Measurements from ENCODE around the gene FKBP2.

FKBP2 gene

GRCh38 chr11:64251753-64252002 is 10.8 kb downstream of the FKBP2 start:
- DNase-seq = no peak
- no peak for ATAC-seq (replicated peaks)

GRCh38 chr11:64252003-64252872 is 11.3 kb downstream of the FKBP2 start:
- Mint-ChIP-seq H3K27ac (peak overlapping the region in 1 of 2 donors; percentile 86), H3K36me3 (ENCODE audit: insufficient read depth) (peaks cover 18% of the 10 kb centered on the region), H3K27me3 (no peaks in the 10 kb centered on the region), H3K4me3 (peak overlapping the region; percentile 91 to 94), H3K9me3 (no peaks in the 10 kb centered on the region), H3K4me1 (ENCODE audit: low read depth in 2 of 2) (peaks cover 7 to 22% of the 10 kb centered on the region in 2 donors)
- ATAC-seq (replicated peaks) (no peak), DNase-seq (no peak)

More at GRCh38 chr11:64251753-64252002, 10.8 kb downstream of the FKBP2 start:
- H3K36me3 Mint-ChIP-seq (ENCODE audit: insufficient read depth) = peaks cover 18% of the 10 kb centered on the region
- H3K4me3 Mint-ChIP-seq = peak overlapping the region; percentile 91 to 94
- H3K27me3 Mint-ChIP-seq = no peaks in the 10 kb centered on the region
- peak overlapping the region in 1 of 2 donors; percentile 86 for H3K27ac Mint-ChIP-seq
- H3K4me1 Mint-ChIP-seq (ENCODE audit: low read depth in 2 of 2) = peaks cover 7 to 26% of the 10 kb centered on the region in 2 donors
- no peaks in the 10 kb centered on the region for H3K9me3 Mint-ChIP-seq

- no peak for ATAC-seq (replicated peaks)
- Mint-ChIP-seq H3K9me3 (no peaks in the 10 kb centered on the region), H3K4me3 (peak overlapping the region; percentile 91 to 94)
Observed at GRCh38 chr11:64253043-64253442, 12.1 kb downstream of the FKBP2 start.

GRCh38 chr11:64253481-64253880 is 12.6 kb downstream of the FKBP2 start:
- no peak for DNase-seq
- no peaks in the 10 kb centered on the region for H3K27me3 Mint-ChIP-seq
- no peaks in the 10 kb centered on the region for H3K9me3 Mint-ChIP-seq
- H3K27ac Mint-ChIP-seq = peak overlapping the region in 1 of 2 donors; percentile 41
- no peak overlapping the region for H3K4me3 Mint-ChIP-seq
- H3K36me3 Mint-ChIP-seq (ENCODE audit: insufficient read depth) = peaks cover 19% of the 10 kb centered on the region
- no peak for ATAC-seq (replicated peaks)
- H3K4me1 Mint-ChIP-seq (ENCODE audit: low read depth in 2 of 2) = peaks cover 7 to 21% of the 10 kb centered on the region in 2 donors

More at GRCh38 chr11:64253043-64253442, 12.1 kb downstream of the FKBP2 start:
- no peaks in the 10 kb centered on the region for H3K27me3 Mint-ChIP-seq
- H3K4me1 Mint-ChIP-seq (ENCODE audit: low read depth in 2 of 2) = peaks cover 7 to 21% of the 10 kb centered on the region in 2 donors
- no peak for DNase-seq
- H3K27ac Mint-ChIP-seq = no peak overlapping the region
- H3K36me3 Mint-ChIP-seq (ENCODE audit: insufficient read depth) = peaks cover 20% of the 10 kb centered on the region

DNA sequence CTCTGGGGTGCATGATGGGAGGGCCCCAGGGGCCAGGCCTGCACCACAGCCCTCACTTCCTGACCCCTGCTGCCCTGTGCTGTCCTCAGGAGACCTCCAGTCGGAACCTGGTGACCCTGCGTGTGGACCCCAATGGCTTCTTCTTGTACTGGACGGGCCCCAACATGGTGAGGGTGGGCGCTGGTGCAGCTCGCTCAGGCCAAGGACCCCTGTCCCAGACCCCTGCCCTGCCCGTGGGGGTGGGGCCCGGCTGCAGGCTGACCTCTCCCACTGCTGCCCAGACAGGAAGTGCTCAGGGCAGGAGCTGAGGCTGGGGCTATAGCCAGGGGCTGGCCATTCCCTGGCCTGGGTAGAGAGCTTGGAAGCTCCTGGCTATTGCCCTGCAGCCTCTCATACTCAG is 13.4 kb downstream of the FKBP2 start:
- DNase-seq (no peak), ATAC-seq (replicated peaks) (no peak)
- Mint-ChIP-seq H3K27ac (peak overlapping the region in 1 of 2 donors; percentile 41), H3K27me3 (no peaks in the 10 kb centered on the region), H3K4me1 (ENCODE audit: low read depth in 2 of 2) (peaks cover 8 to 22% of the 10 kb centered on the region in 2 donors), H3K9me3 (no peaks in the 10 kb centered on the region), H3K36me3 (ENCODE audit: insufficient read depth) (peaks cover 19% of the 10 kb centered on the region), H3K4me3 (no peak overlapping the region)

DNA sequence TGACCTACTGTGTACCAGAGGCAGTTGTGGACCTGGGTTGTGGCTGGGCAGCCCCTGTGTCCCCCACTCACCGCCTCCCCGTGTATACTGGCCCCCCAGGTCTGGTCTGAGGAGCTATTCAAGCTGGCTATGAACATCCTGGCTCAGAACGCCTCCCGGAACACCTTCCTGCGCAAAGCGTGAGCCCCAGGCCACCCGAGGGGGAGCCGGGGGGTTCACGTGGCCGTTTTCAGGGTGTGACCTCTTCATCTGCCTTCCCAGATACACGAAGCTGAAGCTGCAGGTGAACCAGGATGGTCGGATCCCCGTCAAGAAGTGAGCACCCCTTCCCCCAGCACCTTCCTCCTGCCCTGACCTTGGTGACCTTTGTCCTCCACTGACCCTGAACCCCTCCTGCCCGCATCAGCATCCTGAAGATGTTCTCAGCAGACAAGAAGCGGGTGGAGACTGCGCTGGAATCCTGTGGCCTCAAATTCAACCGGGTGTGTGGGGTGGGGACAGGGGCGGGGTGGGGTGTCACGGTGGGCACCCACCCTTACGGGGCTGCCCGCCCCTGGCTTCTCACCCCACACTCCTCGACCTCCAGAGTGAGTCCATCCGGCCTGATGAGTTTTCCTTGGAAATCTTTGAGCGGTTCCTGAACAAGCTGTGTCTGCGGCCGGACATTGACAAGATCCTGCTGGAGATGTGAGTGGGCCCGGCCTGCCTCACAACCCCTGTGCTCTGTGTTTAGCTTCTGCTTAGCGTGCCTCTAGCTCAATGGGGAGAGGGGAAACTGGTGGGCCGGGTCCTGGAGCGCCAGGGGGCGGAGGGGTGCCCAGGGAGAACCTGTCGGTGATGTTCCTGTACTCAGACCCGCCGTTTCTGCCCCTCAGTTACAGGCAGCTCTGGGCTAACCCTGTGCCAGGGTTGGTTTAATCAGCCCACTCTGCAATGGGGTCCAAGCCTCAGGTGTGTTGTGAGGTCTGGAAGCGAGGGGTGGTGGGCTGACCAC is 14.5 kb downstream of the FKBP2 start:
- H3K27me3 Mint-ChIP-seq = no peaks in the 10 kb centered on the region
- no peaks in the 10 kb centered on the region for H3K9me3 Mint-ChIP-seq
- peaks cover 20% of the 10 kb centered on the region for H3K36me3 Mint-ChIP-seq (ENCODE audit: insufficient read depth)
- peaks cover 19 to 28% of the 10 kb centered on the region in 2 donors for H3K4me1 Mint-ChIP-seq (ENCODE audit: low read depth in 2 of 2)
- no peak overlapping the region for H3K4me3 Mint-ChIP-seq
- ATAC-seq (replicated peaks) = no peak
- H3K27ac Mint-ChIP-seq = no peak overlapping the region
- DNase-seq = no peak

DNA sequence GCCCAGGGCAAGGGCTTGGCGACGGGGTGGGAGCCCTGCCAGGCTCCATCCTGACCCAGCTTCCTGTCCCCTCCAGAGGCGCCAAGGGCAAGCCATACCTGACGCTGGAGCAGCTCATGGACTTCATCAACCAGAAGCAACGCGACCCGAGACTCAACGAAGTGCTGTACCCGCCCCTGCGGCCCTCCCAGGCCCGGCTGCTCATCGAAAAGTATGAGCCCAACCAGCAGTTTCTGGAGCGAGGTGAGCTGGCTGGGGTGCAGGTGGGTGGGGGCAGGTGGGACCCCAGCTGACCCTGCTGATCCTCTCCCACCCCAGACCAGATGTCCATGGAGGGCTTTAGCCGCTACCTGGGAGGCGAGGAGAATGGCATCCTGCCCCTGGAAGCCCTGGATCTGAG is 15.4 kb downstream of the FKBP2 start:
- H3K4me3 Mint-ChIP-seq = no peak overlapping the region
- H3K9me3 Mint-ChIP-seq = no peaks in the 10 kb centered on the region
- DNase-seq (no peak), ATAC-seq (replicated peaks) (no peak)
- no peak overlapping the region for H3K27ac Mint-ChIP-seq
- H3K27me3 Mint-ChIP-seq = no peaks in the 10 kb centered on the region
- H3K4me1 Mint-ChIP-seq (ENCODE audit: low read depth in 2 of 2) = peaks cover 19 to 24% of the 10 kb centered on the region in 2 donors
- H3K36me3 Mint-ChIP-seq (ENCODE audit: insufficient read depth) = peaks cover 22% of the 10 kb centered on the region

DNA sequence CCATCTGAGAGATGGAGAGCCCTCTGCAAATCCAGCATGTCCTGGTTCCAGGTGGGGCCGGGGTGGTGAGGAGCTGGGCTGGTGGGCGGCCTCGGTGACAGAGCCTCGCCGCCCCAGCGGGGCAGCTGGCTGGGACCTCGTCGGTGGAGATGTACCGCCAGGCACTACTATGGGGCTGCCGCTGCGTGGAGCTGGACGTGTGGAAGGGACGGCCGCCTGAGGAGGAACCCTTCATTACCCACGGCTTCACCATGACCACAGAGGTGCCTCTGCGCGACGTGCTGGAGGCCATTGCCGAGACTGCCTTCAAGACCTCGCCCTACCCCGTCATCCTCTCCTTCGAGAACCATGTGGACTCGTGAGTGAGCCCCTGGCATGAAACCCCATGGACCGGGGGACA is 17.5 kb downstream of the FKBP2 start:
- H3K27ac Mint-ChIP-seq = no peak overlapping the region
- ATAC-seq (replicated peaks) = no peak
- no peaks in the 10 kb centered on the region for H3K27me3 Mint-ChIP-seq
- DNase-seq = no peak
- peaks cover 11 to 17% of the 10 kb centered on the region in 2 donors for H3K4me1 Mint-ChIP-seq (ENCODE audit: low read depth in 2 of 2)
- H3K9me3 Mint-ChIP-seq = no peaks in the 10 kb centered on the region
- no peak overlapping the region for H3K4me3 Mint-ChIP-seq
- H3K36me3 Mint-ChIP-seq (ENCODE audit: insufficient read depth) = peaks cover 20% of the 10 kb centered on the region

- no peak for DNase-seq
- Mint-ChIP-seq H3K4me1 (ENCODE audit: low read depth in 2 of 2) (peaks cover 11 to 13% of the 10 kb centered on the region in 2 donors), H3K9me3 (no peaks in the 10 kb centered on the region), H3K36me3 (ENCODE audit: insufficient read depth) (peaks cover 22% of the 10 kb centered on the region), H3K4me3 (no peak overlapping the region), H3K27ac (peak overlapping the region in 1 of 2 donors; percentile 59), H3K27me3 (no peaks in the 10 kb centered on the region)
- peak; percentile 10 for ATAC-seq (replicated peaks)
Observed at GRCh38 chr11:64258946-64259532, 18.1 kb downstream of the FKBP2 start.

DNA sequence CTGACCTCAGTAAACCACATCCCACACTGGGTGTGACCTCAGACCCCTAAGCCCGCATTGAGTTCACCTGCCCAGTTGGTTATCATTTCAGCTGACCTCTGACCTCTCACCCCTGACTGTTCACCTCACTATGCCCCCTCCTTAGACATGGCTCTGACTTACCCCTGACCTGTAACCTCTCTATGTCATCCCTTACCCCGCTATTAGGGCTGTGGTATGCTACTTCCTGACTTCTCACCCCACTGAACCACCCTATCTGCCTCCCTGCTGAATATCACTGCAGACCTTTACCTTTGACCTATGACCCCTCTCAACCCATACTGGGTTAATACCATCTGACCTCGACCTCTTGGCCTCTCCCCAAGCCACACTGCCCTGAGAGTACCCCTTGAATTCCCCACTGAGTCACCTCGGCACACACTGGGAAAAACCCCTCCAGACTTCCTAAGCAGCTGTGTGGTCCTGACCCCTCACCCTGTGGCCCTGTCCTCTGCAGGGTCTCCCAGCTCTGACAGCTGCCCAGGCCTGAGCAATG is 18.7 kb downstream of the FKBP2 start:
- Mint-ChIP-seq H3K36me3 (ENCODE audit: insufficient read depth) (peaks cover 21% of the 10 kb centered on the region), H3K27me3 (no peaks in the 10 kb centered on the region), H3K27ac (peak overlapping the region in 1 of 2 donors; percentile 59), H3K9me3 (no peaks in the 10 kb centered on the region), H3K4me1 (ENCODE audit: low read depth in 2 of 2) (peaks cover 11 to 12% of the 10 kb centered on the region in 2 donors), H3K4me3 (no peak overlapping the region)
- no peak for DNase-seq
- peak; percentile 27 for ATAC-seq (replicated peaks)

- H3K4me3 Mint-ChIP-seq = no peak overlapping the region
- no peaks in the 10 kb centered on the region for H3K9me3 Mint-ChIP-seq
- peaks cover 11 to 12% of the 10 kb centered on the region in 2 donors for H3K4me1 Mint-ChIP-seq (ENCODE audit: low read depth in 2 of 2)
- no peaks in the 10 kb centered on the region for H3K27me3 Mint-ChIP-seq
- H3K36me3 Mint-ChIP-seq (ENCODE audit: insufficient read depth) = peaks cover 17% of the 10 kb centered on the region
- DNase-seq (no peak), ATAC-seq (replicated peaks) (no peak)
- H3K27ac Mint-ChIP-seq = peak overlapping the region in 1 of 2 donors; percentile 59
Observed at GRCh38 chr11:64260147-64260708, 19.3 kb downstream of the FKBP2 start.

DNA sequence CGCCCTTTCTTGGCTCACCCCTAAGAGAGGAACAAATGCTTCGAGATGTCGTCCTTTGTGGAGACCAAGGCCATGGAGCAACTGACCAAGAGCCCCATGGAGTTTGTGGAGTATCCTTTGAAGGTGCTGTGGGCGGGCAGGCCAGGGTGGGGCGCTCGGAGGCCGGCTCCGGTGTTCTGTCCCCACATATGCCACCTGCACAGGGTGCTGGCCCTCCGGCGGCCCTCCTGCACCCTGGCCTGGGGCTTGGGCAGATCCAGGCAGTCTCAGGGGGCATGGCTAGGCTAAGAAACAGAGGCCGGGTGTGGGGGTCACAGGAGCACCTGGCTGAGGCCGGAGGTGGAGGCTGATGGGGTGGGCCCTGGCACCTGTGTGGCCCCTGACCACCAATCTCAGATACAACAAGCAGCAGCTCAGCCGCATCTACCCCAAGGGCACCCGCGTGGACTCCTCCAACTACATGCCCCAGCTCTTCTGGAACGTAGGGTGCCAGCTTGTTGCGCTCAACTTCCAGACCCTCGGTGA is 20.7 kb downstream of the FKBP2 start:
- DNase-seq (no peak), ATAC-seq (replicated peaks) (no peak)
- H3K4me3 Mint-ChIP-seq = no peak overlapping the region
- H3K36me3 Mint-ChIP-seq (ENCODE audit: insufficient read depth) = peaks cover 17% of the 10 kb centered on the region
- no peaks in the 10 kb centered on the region for H3K27me3 Mint-ChIP-seq
- no peak overlapping the region for H3K27ac Mint-ChIP-seq
- H3K9me3 Mint-ChIP-seq = no peaks in the 10 kb centered on the region
- H3K4me1 Mint-ChIP-seq (ENCODE audit: low read depth in 2 of 2) = peaks cover 11 to 12% of the 10 kb centered on the region in 2 donors

All from effector memory CD8-positive, alpha-beta T cell (primary cell).